ENCODE results near the gene PRICKLE2.
"Not testable (repeated sequence)": the region's sequence is repeated elsewhere in the genome, so short reads cannot be mapped to it uniquely, and the experiment has no call there.

Gene PRICKLE2

GRCh38 chr3:64093211-64093610 is 132.1 kb downstream of the PRICKLE2 start:
- TF ChIP-seq CTCF (IDR thresholded peaks at IDR 0.05) = no peak
- no peak for TF ChIP-seq ZFX (IDR thresholded peaks at IDR 0.05; ENCODE audit: borderline replicate concordance)
- H3K27ac ChIP-seq = no peak overlapping the region

- no peak for TF ChIP-seq ZFX (IDR thresholded peaks at IDR 0.05; ENCODE audit: borderline replicate concordance)
- TF ChIP-seq CTCF (IDR thresholded peaks at IDR 0.05) = no peak
- no peak overlapping the region for H3K27ac ChIP-seq
Observed at GRCh38 chr3:64091501-64091900, 133.8 kb downstream of the PRICKLE2 start.

GRCh38 chr3:64089386-64089785 is 135.9 kb downstream of the PRICKLE2 start:
- H3K27ac ChIP-seq = not testable (repeated sequence)

GRCh38 chr3:64088408-64089205 is 136.7 kb downstream of the PRICKLE2 start:
- TF ChIP-seq ZFX (IDR thresholded peaks at IDR 0.05; ENCODE audit: borderline replicate concordance) (no peak), CTCF (IDR thresholded peaks at IDR 0.05) (no peak)
- H3K27ac ChIP-seq = no peak overlapping the region

- no peak for TF ChIP-seq CTCF (IDR thresholded peaks at IDR 0.05)
- no peak for TF ChIP-seq ZFX (IDR thresholded peaks at IDR 0.05; ENCODE audit: borderline replicate concordance)
- H3K27ac ChIP-seq = no peak overlapping the region
Observed at GRCh38 chr3:64086479-64087252, 138.6 kb downstream of the PRICKLE2 start.

GRCh38 chr3:64084640-64085039 is 140.6 kb downstream of the PRICKLE2 start:
- TF ChIP-seq ZFX (IDR thresholded peaks at IDR 0.05; ENCODE audit: borderline replicate concordance) (no peak), CTCF (IDR thresholded peaks at IDR 0.05) (no peak)
- no peak overlapping the region for H3K27ac ChIP-seq

- TF ChIP-seq ZFX (IDR thresholded peaks at IDR 0.05; ENCODE audit: borderline replicate concordance) = no peak
- no peak for TF ChIP-seq CTCF (IDR thresholded peaks at IDR 0.05)
- no peak overlapping the region for H3K27ac ChIP-seq
Observed at GRCh38 chr3:64083575-64083974, 141.7 kb downstream of the PRICKLE2 start.
